HG03066 (cell line): Measurements from ENCODE around the gene ACBD4.
A peak's percentile ranks its signal among the peaks of the same experiment; 100 is the strongest.

Experiments
- ATAC-seq: cut with Tn5 transposase; IDR thresholded peaks from one replicate; pipeline ENCODE4 v1.9.1; 2021; ENCODE audit warnings: low read depth; ENCODE audit not compliant: unreplicated experiment

Gene ACBD4

DNA sequence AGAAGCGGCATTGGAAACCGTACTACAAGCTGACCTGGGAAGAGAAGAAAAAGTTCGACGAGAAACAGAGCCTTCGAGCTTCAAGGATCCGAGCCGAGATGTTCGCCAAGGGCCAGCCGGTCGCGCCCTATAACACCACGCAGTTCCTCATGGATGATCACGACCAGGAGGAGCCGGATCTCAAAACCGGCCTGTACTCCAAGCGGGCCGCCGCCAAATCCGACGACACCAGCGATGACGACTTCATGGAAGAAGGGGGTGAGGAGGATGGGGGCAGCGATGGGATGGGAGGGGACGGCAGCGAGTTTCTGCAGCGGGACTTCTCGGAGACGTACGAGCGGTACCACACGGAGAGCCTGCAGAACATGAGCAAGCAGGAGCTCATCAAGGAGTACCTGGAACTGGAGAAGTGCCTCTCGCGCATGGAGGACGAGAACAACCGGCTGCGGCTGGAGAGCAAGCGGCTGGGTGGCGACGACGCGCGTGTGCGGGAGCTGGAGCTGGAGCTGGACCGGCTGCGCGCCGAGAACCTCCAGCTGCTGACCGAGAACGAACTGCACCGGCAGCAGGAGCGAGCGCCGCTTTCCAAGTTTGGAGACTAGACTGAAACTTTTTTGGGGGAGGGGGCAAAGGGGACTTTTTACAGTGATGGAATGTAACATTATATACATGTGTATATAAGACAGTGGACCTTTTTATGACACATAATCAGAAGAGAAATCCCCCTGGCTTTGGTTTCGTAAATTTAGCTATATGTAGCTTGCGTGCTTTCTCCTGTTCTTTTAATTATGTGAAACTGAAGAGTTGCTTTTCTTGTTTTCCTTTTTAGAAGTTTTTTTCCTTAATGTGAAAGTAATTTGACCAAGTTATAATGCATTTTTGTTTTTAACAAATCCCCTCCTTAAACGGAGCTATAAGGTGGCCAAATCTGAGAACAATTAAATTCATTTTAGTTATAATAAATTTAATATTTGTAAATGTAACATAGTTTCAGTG, 14.5 kb downstream of the ACBD4 start:
- no peak for ATAC-seq

DNA sequence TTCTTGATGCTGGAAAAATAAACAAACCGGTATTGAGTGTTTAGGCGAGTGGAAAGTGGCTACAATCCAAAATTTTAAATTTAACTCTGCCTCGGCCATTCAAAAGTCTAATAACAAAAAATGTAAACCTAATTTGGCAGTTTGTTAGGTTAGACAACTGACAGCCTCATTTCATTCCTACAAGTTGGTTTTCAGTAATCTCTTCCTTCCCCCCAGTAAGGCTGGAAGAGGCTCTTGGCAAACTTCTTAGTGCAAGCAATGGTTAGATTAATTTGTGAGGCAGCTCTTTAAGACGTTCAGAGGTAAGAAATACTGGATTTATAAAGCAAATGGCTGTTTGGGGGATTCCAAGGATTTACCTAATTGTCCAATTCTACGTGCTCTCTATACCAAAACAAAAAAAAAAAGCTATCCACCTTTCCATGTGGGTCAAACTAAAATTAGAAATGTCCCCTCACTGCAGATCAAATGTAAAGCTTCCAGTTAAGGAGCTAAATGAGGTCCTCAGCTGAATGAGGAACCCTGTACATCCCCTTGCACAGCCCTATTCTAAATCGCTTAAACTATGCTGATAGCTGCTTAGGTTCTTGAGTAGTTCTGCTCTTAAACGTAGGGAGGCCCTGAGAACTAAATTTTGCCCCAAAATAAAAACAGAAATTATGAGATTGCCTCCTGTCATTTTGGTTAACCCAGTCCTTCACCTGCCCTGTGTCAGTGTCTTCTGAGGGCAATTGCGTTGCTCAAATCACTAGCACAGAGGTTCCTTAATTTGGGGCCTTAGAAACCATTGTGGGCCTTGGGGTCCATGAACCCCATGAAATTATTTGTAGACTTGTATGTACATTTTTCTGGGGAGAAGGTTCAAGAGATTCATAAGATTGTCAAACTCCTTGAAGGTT, 15.7 kb downstream of the ACBD4 start:
- ATAC-seq, result no peak

DNA sequence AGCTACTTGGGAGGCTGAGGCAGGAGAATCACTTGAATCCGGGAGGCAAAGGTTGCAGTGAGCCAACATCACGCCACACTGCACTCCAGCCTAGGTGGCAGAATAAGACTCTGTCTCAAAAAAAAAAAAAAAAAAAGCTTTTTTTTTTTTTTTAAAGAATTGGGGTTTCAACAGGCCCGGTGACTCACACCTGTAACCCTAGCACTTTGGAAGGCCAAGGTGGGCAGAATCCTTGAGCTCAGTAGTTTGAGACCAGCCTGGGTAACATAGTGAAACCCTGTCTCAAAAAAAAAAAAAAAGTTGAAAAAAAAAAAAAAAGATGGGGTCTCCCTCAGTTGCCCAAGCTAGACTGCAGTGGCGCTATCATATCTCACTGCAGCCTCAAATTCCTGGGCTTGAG, 19.5 kb downstream of the ACBD4 start:
- ATAC-seq, result no peak

DNA sequence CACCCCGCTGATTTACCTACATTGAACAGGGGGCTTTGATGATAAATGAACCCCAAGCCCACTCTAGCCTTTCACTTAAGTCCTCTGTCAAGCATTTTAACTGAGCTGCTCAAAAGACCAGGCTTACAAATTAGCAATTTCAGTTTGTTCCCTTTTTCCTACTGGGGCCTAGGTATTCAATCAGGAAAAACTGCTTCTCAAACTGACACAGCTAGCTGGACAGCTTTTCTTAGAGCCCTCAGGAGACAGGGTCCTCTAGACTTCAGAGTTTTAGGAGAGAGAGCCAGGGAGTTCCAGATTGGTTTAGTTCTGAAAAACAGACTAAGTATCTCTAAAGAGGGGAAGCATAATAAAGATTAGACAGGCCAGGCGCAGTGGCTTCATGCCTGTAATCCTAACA, 20.0 kb downstream of the ACBD4 start:
- no peak for ATAC-seq

DNA sequence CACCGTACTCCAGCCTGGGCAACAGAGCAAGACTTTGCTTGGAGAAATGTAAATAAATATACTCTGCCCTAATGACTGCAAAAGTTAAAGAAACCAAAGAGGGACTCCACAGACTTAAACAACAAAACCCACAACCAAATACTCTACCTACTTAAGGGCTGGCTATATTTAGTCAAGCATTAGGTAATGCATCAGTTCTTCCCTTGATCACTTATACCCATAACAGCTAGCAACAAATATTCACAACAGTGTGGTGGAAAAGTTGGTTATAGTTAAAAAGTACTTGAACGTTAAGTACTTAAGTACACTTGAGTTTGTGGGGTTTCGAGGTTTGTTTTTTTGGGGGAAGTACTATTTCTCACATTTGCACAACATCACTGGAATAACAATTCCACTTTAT, 20.8 kb downstream of the ACBD4 start:
- no peak for ATAC-seq

DNA sequence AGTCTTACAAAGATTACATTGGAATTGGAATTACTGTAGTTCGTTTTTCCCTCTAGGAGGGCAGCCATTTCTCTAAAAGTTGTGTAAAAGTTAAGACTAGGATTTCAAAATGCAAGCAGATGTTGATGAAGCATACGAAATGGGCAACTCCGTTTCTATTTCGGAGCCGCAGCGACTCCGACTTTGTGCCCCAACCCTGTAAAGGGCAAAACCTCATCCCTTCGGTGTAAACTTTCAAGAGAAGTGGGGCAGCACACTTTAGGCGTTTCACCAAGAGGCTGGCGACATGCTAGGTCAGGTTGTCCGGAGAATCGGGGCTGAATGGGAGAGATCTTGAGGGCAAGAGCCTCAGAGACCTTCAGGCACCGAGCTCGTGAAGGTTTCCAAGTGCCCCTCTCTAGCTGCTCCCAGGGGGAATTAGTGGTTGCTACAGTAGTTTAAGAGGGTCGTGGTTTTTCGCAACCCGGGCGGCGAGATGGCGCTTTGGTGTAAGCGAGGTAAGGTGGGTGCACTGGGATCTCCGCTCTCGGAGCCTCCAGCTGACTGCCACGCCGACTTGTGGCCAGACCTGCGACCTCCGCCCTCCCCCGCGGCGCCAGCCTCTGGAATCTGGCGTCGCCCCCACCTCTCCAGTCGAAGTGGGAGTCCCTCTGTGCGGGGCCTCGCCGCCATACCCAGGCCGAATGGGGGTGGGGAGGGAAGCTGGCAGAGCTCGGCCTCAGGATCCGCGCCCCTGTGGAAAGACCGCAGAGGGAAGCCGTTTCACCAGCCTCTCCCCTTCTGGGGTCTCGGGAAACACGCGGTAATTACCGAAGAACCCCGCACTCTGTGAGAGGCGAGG, 25.2 kb downstream of the ACBD4 start:
- ATAC-seq, result peak; percentile 15

DNA sequence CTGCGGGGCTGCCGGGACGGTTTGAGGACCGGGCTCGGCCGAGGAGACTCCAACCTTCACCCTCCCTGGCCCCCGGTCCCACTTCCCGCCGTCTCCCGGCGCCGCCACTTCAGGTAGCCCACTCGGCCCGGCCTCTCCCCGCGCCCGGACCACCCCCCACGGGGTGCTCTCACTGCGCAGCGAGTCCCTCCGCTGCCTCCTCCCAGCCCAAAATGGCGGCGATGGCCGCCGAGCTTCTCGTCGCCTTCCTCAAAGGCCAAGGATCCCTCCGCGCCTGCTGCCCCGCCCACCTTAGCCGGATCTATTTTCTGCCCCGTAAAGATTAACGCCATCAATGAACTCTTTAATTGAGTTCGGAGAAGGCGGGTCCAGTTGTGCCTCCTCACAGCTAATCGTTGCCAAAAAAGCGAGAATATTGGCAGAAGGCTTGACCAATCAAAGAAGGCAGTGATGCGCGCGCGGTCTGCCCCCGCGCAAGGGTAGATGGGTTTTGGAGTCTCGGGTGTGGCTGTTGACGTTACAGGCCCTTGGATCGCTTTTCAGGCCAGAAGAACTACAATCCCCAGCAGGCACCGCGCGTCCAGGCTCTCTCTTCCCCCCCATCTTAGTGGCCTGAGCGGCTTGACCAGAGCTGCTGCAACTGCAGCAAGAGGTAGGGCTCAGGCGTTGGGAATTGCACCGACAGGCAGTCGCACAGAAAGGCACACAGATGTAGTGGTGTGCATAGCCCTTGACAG, 26.0 kb downstream of the ACBD4 start, which contains the start of gene HEXIM2:
HEXIM2 (plus strand) TSS at position 588 of the 737 bp plus-strand sequence. CDS start 919 bp downstream, outside the sequence.
- ATAC-seq, result peak; percentile 85

DNA sequence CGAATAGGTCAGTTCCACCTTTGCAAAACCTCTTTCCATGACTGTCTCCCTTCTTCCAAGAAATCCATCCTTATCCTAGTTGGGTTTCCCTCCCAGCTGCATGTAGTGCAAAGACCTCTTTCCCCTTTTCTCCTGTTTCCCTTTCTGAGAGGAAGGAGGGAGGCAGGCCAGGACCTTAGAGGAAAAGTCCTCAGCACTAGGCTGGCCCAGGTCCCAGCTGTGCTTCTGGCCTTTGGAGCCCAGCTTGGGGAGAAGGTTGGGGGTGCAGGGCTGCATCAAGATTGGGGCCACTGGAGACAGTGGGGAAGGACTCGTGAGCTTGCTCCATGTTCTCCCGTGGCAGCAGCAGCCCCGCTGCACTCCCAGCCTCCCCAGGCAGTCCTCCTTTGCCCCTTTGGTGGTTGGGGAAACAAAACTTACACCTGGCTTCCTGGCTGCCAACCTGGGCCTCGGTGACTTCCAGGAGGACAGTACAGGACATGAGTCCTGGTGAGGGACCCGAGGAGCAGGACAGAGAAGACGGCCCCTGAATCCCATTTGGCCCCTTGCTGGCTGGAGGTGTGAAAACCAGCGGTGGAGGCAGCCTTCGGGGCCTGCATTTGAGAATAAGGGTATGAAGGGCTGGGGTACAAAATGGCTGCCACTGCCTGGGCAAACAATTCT, 26.7 kb downstream of the ACBD4 start:
- no peak for ATAC-seq

DNA sequence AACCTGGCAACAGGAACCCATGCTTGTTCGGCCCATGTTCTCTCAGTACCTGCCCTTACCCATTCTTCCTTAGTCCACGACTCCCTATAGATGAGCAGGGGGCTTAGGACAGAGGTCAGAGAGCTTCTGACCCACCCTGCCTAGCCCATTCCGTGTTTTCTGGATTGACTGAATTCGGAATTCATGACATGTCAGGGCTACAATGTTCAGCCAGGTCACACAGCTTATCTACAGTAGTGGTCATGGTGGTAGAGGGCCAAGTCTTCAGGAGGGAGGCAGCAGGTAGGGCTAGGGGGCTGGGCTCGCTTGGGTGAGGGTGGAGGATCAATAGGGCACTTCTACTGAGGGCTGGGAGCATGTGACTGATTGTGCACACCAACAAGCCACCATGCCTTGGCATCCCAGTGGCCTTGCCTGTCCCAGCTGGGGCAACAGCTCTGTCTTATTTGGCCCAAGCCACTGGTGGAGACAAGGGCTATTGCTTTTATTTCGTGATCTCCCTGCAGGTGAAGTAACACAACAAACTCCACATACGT, 29.3 kb downstream of the ACBD4 start:
- no peak for ATAC-seq

DNA sequence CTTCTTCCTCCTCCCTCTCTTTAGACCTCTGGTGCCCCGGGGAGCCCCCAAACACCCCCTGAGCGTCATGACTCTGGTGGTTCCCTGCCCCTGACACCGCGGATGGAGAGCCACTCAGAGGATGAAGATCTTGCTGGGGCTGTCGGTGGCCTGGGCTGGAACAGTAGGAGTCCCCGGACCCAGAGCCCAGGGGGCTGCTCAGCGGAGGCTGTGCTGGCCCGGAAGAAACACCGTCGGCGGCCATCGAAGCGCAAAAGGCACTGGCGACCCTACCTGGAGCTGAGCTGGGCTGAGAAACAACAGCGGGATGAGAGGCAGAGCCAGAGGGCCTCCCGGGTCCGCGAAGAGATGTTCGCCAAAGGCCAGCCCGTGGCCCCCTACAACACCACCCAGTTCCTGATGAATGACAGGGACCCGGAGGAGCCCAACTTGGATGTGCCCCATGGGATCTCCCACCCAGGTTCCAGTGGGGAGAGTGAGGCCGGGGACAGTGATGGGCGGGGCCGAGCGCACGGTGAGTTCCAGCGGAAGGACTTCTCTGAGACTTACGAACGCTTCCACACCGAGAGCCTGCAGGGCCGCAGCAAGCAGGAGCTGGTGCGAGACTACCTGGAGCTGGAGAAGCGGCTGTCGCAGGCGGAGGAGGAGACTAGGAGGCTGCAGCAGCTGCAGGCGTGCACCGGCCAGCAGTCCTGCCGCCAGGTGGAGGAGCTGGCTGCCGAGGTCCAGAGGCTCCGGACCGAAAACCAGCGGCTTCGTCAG, 33.7 kb downstream of the ACBD4 start:
- ATAC-seq, result no peak

DNA sequence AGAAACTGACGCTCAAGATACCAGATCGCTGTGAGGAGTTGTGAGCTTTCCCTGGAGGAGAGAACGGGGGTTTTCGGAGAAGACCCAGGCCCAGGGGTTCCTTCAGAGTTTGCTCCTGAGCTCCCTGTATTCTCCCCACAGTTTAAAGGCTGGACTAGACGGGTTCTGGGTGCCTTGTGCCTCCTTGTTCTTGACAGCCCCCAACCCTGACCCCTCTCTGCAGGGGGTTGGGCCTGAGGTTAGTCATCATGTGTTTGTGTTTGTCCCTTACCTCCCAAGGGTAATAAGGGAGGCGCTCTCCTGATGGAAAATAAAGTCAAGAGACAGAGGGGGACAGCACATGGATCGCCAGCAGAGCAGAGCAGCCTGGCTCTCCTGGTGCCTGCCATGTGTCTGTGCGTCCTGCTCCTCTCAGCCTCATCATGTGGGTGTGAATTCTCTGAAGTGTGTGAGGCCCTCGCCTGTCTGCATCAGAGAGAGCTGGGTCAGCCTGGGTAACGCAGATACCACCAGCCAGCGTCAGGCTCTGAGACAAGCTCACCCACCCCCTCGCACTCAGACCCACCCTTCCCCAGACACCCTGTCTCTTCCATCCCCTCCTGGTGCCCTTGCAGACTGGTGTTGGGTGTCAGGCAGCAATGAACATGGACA, 34.9 kb downstream of the ACBD4 start:
- no peak for ATAC-seq

DNA sequence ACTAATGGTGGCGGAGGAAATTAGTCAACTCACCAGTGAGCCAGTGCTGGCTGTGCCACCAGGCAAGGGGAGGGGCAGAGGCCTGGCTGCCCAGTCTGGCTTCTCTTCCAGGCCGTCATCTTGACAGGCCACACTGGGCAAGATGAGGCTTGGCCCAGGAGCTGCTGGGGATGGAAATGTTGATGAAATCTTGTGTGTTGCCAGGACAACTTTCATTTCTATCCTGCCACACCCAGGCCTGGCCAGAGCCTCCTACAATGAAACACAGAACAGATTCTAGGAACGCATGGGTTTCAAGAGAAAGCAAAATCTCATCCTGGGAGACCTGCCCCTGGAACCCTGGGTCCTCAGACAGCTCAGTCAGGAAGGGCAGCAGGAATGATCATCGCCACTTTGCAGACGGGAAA, 35.4 kb downstream of the ACBD4 start:
- no peak for ATAC-seq

DNA sequence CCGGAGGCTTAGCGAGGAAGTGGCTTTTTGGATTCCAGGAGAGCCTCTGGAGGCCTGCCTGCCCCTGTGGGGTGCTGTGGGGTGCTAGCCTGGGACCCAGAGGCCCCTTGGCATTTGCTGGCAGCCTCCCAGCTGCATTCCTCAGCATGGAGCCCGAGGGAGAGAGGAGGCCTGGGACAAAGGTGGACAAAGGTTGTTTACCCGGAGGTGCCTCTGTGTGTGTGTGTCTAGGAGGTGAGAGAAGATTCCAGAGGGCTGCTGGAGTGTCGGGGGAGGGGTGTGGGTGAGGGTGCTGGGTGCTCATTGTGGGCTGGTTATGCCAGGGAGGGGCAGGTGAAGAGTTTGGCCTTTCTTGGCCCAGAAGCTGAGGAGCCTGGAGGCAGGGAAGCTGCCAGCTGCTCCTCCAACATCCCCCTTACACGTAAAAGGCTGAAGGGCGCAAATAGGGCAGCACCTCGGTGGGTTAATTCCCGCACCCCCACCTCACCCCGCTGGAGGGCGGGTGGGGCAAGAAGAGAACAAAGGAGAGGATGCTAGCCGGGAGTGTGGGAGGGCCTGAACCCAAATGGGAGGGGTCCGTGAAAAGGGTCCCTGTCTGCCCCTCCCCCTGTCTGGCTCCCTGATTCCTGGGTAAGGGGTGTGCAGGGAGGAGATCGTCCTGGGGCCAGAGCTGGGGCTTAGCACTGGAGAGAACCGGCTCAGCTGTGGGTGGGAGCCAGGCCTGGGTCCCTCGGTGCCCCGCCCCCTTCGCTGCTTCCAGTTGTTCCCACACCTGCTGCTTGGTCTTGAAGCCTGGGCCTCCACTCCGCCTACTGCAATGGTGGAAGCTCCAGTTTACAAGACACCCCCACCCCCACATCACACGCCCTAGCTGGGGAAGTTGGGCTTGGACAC, 36.1 kb downstream of the ACBD4 start:
- ATAC-seq, result no peak

DNA sequence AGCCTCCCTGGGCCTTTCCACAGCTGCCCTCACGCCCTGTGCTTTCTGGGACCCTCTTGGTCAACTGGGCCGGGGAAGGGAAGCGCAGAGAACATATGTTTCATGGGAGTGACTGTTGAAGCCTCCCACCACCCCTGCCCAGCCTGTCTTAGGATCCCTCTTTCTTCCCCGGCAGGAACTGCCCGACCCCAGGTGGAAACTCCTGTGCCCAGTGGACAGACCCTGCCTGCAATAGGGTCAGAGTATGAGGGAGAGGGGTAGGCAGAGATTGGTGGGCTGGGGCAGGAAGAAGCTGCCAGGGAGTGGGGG, 36.7 kb downstream of the ACBD4 start:
- no peak for ATAC-seq

DNA sequence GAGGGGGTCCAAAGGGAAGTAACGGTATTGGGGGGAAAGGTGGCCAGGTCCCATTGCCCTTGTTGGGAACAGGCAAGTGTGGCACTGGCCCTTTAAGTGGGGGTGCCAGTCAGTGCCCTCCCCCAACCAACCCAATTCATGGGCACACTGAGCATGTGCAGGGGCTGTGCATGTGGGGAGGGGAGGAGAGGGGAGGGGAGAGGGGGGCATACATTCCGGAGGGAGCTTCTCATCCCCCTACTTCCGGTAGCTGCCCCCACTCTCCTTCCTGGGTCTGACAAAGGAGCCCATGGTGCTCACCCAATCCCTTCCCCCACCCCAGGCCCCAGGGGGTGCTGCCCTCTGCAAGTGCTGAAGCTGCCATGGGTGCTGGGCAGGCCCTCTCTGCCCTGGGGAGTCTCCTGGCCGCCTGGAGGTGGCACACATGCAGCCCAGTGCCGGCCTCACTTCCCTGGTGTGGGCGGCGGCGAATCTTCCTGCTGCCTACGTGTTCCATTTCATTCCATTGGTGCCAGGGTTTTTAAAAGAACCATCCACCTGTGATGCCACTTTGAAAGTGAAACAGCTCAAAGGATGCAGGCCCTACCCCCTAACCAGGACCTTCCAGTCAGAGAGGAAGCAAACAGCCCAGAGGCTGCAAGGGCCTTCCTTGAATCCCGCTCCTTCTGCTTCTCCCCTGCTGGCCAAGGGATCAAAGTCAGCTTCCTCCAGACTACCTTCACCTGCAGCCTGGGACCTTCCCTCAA, 37.2 kb downstream of the ACBD4 start:
- ATAC-seq, result no peak

DNA sequence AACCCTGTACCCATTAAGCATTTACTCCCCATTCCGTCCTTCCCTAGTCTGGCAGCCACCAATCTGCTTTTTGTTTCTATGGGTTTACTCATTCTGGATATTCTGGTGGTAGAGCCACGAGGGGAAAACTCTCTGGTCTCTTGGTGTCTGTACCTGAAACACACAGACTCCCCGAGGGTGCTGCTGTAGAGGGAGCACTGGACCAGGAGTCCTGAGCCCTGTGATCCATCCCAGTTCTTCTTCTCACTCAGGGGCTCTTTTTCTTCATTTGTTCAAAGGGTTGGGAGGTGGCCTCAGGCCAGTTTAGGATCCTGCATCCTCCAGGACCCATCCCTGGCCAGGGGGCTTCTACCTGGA, 40.2 kb downstream of the ACBD4 start:
- ATAC-seq, result no peak
